NCI-H526 treated with DMSO at 0.1 percent for 48 hours (cell line): ENCODE data around the gene FGFR3.

ENCODE experiments used
- DNase-seq: peaks from one replicate; lab custom pipeline; 2025; lab: John Stamatoyannopoulos, UW

Gene FGFR3

DNA sequence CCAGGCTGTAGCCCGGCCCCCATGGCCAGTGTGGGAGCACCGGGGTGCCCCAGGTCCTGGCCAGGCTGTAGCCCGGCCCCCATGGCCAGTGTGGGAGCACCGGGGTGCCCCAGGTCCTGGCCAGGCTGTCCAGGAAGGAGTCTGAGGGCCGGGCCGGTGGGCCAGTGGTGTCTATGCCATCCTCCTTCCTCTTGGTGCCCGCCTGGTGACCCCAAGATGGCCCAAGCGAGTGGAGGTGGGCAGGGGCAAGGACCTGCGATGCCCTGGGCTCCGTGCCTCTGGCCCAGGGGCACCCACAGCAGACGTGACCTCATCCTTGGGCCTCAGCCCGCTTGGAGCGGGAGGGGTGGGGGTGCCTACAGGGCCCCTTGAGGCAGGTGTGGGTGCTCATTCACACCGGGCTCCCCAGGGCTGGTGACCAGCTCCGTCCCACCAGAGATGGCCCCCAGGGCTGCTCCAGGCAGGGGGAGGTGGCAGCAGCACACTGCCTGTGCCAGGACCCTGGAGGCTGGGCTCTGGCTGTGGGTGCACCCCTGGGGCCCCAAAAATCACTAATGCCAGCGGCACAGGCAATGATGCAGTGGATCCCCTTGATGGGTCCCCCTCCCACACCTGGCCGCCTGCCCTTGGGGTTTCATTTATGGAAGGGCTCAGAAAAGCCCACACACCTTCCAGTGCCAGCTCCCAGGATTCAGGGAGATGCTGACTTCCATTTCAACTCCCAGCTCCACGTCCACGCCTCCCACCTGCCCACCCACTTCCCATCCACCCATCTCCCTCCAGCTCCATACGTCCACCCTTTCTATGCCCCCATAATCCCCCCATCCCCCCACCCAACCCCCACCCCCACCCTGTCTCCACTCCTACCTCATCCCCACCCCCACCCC lies 36.0 kb upstream of the FGFR3 start:
- no peak for DNase-seq

DNA sequence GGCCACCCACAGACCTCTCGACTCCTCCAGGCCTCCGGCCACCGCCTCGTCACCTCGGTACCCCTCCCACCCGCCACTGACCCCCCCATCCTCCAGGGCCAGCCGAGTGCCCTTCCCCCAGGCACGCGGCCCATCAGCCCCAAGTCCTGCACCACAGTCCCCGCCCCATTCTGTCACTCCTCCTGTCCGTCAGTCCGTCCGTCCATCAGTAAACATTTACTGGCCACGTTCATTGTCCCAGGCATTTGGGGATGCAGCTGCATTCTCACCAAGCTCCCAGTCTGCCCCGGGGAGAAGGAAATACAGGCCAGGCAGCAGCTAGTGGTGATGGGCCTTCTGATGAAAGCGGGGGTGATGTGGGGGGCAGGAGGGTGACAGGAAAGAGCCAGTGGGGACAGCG lies 35.3 kb upstream of the FGFR3 start:
- DNase-seq, result no peak

GRCh38 chr4:1758306-1759121 lies 34.6 kb upstream of the FGFR3 start:
- no peak for DNase-seq

DNA sequence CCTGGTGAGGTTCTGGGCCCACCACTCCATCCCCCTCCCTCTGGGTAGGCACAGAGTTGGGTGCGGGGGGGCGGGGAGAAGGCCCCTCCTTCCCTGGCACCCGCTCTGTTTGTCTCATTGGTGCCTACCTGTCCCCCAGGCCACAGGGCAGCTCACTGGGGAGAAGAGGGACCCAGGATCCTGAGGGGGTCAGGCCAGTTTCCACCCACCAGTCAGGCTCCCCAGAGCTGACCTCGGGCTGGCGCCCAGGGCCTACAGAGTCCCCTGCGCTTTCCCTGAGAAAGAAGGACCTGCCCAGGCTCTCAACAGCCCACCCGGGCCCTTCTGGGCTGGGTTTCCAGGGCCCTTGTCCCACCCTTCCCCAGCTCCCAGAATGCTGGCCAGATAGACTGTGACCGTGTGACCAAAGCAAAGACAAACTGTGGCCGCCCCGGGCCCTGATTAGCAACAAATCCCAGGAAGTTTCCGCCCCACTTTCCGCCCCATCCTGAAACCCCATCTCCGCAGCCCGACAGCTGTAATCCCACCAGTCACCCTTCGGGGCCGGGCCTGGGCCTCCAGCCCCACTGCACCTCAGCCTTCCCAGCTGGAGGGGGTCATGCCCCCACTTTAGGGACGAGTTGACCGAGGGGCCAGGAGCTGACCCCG lies 33.8 kb upstream of the FGFR3 start:
- no peak for DNase-seq

DNA sequence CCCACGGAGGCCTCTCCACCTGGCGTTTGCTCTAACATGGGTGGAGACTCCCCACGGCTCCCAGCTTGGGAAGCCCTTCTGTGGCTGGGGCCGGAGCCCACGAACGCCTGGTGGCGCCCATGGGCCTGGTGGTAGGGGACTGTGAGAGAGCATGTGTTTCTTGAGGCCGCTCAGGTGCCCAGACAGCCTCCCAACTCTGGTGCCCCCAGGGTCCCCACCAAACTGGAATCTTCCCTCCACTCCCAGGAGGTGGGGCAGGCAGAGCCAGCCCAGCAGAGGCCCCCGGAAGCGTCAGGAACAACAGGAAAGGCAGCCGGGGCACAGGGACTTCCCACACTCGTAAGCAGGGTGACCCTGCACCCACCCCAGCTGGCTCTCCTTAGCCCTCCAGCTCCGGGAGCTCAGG lies 33.3 kb upstream of the FGFR3 start:
- no peak for DNase-seq

- DNase-seq, result no peak
Observed at GRCh38 chr4:1760521-1761071, 32.5 kb upstream of the FGFR3 start.

GRCh38 chr4:1761130-1761689 lies 31.9 kb upstream of the FGFR3 start:
- no peak for DNase-seq

- no peak for DNase-seq
Observed at GRCh38 chr4:1762264-1763010, 30.7 kb upstream of the FGFR3 start.

DNA sequence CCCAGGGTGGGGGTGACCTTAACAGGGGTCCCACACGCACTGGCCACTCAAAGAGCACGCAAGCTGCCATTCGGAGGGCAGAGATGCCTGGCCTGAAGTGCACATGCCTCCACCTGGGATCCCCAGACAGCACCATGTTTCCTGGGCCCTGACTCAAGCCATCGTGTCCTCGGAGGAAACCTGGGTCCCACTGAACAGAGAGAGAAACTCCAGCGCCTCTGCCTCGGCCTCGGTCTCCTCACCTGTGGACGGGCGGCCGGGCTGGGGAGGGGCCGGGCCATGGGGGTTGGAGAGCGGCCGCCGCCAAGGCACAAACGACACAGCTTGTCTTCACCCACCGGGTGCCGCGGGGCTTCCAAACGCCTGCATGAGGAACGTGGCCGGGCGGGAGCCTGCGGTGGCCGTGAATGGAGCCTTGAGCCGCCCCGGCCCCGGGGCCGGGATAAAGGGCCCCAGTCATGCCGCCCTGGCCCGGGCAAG lies 30.0 kb upstream of the FGFR3 start:
- no peak for DNase-seq

- no peak for DNase-seq
Observed at GRCh38 chr4:1763550-1764080, 29.5 kb upstream of the FGFR3 start.

DNA sequence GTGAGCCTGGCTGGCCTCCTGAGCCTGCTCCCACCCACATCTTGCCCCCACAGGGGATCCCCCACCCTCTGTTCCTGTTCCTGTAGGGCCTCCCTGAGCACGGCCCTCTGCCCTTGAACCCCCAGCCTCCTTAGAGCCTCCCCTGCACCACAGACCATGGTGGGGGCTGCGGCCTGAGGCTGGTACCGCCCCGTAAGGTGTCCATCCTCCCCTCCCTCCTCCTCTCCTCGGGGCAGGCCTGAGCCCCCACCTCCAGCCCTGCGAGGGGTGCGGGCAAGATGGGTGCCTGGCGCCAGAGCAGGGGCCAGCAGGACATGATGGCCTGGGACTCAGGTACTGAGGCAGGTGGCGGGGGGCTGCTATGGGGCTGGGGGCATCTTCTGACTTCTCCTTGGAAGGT lies 28.4 kb upstream of the FGFR3 start:
- no peak for DNase-seq

- DNase-seq, result no peak
Observed at GRCh38 chr4:1765409-1766072, 27.6 kb upstream of the FGFR3 start.

- no peak for DNase-seq
Observed at GRCh38 chr4:1766106-1767060, 26.7 kb upstream of the FGFR3 start.

DNA sequence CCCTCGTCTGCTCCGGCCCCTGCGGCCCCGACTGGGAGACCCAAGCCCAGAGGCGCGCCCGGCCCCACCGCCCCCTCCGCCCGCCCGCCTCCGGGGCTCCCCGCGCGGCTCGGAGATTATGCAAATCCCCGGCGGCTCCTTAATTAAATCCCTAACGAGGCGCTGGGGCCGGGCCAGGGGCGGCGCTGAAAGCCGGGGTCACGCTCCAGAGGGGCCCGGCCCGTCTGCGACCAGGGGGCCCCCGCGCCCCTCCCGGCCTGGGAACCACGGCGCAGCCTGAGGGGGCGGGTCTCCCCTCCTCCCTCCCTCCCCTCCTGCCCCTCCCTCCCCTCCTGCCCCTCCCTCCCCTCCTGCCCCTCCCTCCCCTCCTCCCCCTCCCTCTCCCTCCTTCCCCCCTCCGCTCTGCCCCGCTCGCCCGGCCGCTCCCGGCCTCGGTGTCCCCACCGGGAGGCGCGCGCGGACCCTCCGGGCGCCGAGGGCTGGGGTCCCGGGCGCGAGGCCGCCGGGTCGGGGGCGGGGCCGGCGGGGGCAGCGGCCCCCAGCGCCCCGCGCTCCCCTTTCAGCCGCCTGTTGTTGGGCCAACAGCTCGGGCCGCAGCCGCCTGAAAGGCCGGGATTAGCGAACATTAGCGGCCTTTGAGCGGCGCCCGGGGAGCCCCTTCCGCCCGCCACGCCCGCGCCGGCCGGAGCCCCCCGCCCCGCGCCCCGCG lies 25.9 kb upstream of the FGFR3 start:
- peak; percentile 65 for DNase-seq

DNA sequence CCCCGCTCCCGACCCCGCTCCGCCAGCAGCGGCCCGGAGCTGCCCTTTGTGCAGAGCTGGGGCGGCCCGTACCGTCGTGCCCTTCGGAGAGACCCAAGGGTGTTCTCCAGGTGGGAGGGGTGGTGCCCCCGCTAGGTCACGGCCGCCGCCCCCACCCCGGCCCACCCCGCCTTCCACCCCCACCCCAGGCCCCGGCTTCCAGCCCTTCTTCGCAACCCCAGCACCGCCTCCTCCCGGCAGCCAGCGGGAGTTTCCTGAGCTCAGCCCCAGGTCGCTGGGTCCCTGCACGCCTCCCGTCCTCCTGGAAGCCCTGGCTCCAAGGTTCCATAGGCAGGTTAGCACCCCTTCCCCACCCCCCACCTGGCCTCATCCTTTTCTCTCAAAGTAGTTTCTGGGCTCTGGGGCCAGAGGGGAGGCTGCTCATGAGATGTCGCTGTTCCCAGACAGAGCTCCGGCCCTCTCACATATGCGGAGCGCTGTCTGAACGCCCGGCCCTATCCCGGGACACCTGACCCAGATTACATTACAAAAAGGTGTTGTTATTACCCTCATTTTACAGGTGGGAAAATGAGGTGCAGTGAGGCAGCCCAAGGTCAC lies 25.2 kb upstream of the FGFR3 start:
- DNase-seq, result no peak

DNA sequence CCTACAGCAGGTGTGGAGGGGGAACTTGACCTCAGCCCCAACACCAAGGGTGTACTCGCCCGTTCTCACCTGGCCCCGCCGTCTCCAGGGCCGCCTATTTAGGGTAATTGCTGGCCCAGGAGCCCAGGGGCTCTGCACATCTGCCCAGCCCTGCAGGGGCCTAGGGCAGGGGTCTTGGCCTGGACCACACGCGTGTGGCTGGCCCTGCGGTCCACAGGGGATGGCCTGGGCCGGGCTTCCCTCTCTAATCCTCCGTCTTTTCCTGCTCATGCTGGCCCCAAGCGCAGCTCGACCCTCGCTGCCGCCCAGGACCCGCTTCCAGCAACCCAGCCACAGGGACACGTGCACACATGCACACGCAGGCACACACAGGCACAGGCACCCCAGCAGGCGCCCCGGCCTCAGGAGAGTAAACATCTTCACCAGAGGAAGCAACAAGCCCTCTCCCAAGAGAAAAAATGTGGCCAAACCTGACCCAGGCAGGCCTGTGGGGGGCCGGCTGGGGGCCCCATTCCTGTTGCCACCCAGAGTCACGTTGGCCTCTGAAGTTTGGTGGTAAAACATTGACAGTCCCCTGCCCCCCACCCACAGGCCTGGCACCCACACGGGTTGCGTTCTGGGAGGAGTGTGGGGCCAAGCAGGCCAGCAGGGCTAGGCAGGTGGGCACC lies 24.6 kb upstream of the FGFR3 start:
- no peak for DNase-seq

GRCh38 chr4:1769692-1770091 lies 23.4 kb upstream of the FGFR3 start:
- DNase-seq, result no peak

- no peak for DNase-seq
Observed at GRCh38 chr4:1770245-1770644, 22.8 kb upstream of the FGFR3 start.
